Activated T-helper 2 cell treated with anti-CD3 and anti-CD28 coated beads, Interferon-gamma antibody, Interleukin-2, Interleukin-4, amounts not matched to agents 10 μg/mL and 5 μg/mL and 100 μg/mL, durations not matched to agents 14 hours and 24 hours and 36 hours (primary cell): ENCODE measurements around the gene SMARCA4. TPM values are rescaled to one million over a fixed set of nuclear protein-coding genes. Genes with fewer than 3 reads are reported as not detected.

Experiments used
- DNase-seq: peaks from one replicate; pipeline ENCODE4 v3.0.0; 2021; ENCODE audit warnings: low spot score
- H3K27ac Mint-ChIP-seq: one replicate; pipeline ENCODE4 v1.8.0; 2021; ENCODE audit warnings: mixed read lengths
- H3K27me3 Mint-ChIP-seq: one replicate; pipeline ENCODE4 v1.8.0; 2021; ENCODE audit warnings: low read depth, mixed read lengths
- H3K36me3 Mint-ChIP-seq: one replicate; pipeline ENCODE4 v1.8.0; 2021; ENCODE audit warnings: low read depth, mixed read lengths
- H3K4me1 Mint-ChIP-seq: one replicate; pipeline ENCODE4 v1.8.0; 2021; ENCODE audit warnings: low read depth, mixed read lengths
- H3K4me3 Mint-ChIP-seq: one replicate; pipeline ENCODE4 v1.8.0; 2021; ENCODE audit warnings: low read depth, mild to moderate bottlenecking, moderate library complexity, mixed read lengths
- H3K9me3 Mint-ChIP-seq: one replicate; pipeline ENCODE4 v1.8.0; 2021; ENCODE audit warnings: mixed read lengths
- intact Hi-C: fragments of 100-400 bp; cut with micrococcal nuclease; formaldehyde crosslinking; loops from one replicate; pipeline ENCODE4 v1.15.1; 2023
- total RNA-seq: library from RNA; stranded (reverse); gene quantifications from 2 replicates; pipeline ENCODE4 v1.2.3, GENCODE V29; 2022

SMARCA4 gene
- total RNA-seq, 1 donor from 2014 or later, result 149 TPM

DNA sequence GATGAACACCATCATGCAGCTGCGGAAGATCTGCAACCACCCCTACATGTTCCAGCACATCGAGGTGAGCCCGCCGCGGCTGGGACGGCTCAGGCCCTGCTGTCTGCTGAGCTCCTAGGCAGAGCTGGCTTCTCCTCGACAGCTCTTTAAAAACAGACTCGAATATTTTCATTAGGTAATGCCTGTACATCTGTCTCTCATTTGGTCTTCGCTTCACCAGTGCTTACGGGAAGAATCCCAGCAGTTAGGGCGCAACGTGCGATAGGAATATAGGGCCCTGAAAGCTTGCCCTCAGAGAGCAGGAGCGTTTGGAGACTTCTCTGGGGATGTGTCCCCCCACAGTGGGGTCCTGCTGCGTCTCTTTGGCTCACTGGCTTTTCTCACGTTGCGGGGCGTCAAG lies 64.6 kb downstream of the SMARCA4 start:
- Mint-ChIP-seq H3K27ac (no peak overlapping the region), H3K27me3 (no peaks in the 10 kb centered on the region), H3K4me1 (no peaks in the 10 kb centered on the region), H3K36me3 (peaks cover 57% of the 10 kb centered on the region), H3K4me3 (no peak overlapping the region), H3K9me3 (no peaks in the 10 kb centered on the region)
- no peak for DNase-seq
- intact Hi-C loops, result no loop called here

DNA sequence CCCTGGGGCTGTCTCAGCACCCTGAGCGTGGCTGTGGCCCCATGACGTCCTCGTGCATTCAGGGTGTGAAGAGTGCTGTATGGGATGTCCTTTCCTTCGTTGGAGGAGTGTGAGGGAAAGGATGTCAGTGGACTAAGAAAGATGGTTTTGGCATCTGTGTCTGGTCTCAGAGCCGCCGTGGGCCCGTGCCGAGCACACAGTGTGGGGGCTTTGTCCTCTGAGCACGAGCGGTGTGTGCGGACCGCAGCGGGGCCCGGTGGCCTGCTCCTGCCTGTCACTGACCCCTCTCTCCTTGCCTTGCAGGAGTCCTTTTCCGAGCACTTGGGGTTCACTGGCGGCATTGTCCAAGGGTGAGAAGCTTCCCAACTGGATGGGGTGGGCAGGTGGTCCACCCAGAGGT lies 65.2 kb downstream of the SMARCA4 start:
- DNase-seq, result no peak
- Mint-ChIP-seq H3K27me3 (no peaks in the 10 kb centered on the region), H3K4me1 (no peaks in the 10 kb centered on the region), H3K9me3 (no peaks in the 10 kb centered on the region), H3K36me3 (peaks cover 55% of the 10 kb centered on the region), H3K4me3 (no peak overlapping the region), H3K27ac (no peak overlapping the region)
- intact Hi-C loops, result no loop called here

GRCh38 chr19:11027381-11027780 lies 66.6 kb downstream of the SMARCA4 start:
- Mint-ChIP-seq H3K4me3 (no peak overlapping the region), H3K4me1 (no peaks in the 10 kb centered on the region), H3K9me3 (no peaks in the 10 kb centered on the region), H3K36me3 (peaks cover 53% of the 10 kb centered on the region), H3K27me3 (no peaks in the 10 kb centered on the region), H3K27ac (no peak overlapping the region)
- DNase-seq, result no peak
- intact Hi-C loops, result no loop called here

DNA sequence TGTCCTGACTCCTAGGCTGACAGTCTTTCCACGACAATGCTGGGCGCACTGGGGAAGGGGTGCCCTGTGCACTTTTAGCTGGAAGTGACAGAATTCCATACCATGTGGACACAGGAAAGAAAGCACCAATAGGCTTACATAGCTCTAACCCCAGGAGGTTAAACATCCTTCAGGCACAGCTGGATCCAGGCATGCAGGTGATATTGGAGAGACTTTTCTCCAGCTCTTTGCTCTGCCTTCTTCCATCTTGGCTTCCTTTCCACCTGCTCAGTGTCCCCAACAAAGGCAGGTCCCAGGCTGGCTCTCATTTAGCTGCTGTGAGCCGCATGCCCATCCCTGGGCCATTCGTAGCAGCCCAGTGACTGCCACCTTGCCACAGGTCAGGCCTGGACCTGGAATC lies 67.3 kb downstream of the SMARCA4 start:
- intact Hi-C loops, result no loop called here
- Mint-ChIP-seq H3K4me1 (no peaks in the 10 kb centered on the region), H3K36me3 (peaks cover 51% of the 10 kb centered on the region), H3K4me3 (no peak overlapping the region), H3K9me3 (no peaks in the 10 kb centered on the region), H3K27ac (no peak overlapping the region), H3K27me3 (no peaks in the 10 kb centered on the region)
- no peak for DNase-seq

DNA sequence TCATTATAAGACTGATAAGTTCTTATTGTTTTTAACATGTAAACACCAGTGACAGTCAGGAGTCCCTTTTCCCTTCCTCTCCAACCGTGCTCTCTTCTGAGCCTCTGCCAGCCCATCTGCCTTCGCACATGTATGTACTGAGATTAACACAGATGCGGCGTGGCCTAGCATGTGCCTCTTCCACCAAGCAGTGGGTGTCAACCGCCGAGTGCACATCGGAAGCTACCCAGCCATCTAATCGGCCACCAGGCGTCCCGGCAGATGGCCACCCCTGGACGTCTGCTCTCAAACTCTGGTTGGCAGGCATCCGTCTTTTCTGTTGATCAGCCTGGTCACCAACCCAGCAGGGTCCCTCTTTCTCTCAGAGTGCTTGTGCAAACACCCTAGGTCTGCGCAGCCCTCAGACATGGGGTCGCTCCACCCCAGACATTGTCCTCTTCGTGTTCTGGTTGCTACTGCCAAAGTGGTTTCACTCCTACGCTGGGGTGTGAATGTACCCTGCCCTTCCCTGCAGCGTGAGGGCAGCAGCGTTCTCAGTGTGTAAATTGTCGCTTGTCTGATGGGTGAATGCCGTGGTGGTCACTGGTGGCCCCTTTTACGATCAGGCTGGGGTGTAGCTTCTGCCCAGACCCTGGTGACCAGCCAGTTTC lies 70.7 kb downstream of the SMARCA4 start:
- Mint-ChIP-seq H3K4me3 (no peak overlapping the region), H3K27me3 (no peaks in the 10 kb centered on the region), H3K27ac (no peak overlapping the region), H3K4me1 (peaks cover 6% of the 10 kb centered on the region), H3K36me3 (peaks cover 59% of the 10 kb centered on the region), H3K9me3 (no peaks in the 10 kb centered on the region)
- intact Hi-C loops, result loop anchor here (10.0 kb wide), 1 partner anchor 103 kb away; no protein-coding TSS in a partner anchor
- no peak for DNase-seq

DNA sequence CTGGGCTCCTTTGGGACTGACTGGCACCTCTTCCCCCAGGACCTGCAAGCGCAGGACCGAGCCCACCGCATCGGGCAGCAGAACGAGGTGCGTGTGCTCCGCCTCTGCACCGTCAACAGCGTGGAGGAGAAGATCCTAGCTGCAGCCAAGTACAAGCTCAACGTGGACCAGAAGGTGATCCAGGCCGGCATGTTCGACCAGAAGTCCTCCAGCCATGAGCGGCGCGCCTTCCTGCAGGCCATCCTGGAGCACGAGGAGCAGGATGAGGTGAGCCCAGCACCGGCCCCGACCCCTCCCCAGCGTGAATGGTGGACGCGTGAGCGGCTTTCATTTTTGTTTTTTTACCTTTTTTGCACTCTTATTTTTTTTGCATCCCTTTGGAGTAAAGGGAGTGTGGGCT lies 72.4 kb downstream of the SMARCA4 start:
- intact Hi-C loops, result loop anchor here (10.0 kb wide), 1 partner anchor 102 kb away; no protein-coding TSS in a partner anchor
- no peak overlapping the region for H3K4me3 Mint-ChIP-seq
- no peaks in the 10 kb centered on the region for H3K27me3 Mint-ChIP-seq
- peaks cover 62% of the 10 kb centered on the region for H3K36me3 Mint-ChIP-seq
- no peak overlapping the region for H3K27ac Mint-ChIP-seq
- H3K4me1 Mint-ChIP-seq, result peaks cover 6% of the 10 kb centered on the region
- H3K9me3 Mint-ChIP-seq, result no peaks in the 10 kb centered on the region
- no peak for DNase-seq

DNA sequence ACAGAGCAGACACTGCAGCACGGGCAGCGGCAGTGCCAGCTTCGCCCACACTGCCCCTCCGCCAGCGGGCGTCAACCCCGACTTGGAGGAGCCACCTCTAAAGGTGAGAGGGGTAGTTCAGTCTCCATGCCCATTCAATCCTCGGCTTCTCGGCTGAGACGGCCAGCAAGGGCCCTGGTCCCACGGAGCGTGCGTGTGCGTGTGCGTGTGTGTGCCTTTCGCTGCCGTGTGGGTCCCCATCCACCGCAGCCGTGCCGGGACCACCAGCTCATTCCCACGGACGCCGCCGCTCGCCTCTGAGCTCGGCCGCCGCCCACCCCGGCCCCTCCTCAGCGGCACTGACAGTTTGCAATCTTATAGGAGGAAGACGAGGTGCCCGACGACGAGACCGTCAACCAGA lies 72.9 kb downstream of the SMARCA4 start:
- peaks cover 65% of the 10 kb centered on the region for H3K36me3 Mint-ChIP-seq
- H3K27me3 Mint-ChIP-seq, result no peaks in the 10 kb centered on the region
- intact Hi-C loops, result loop anchor here (10.0 kb wide), 1 partner anchor 101 kb away; no protein-coding TSS in a partner anchor
- no peak overlapping the region for H3K27ac Mint-ChIP-seq
- peaks cover 6% of the 10 kb centered on the region for H3K4me1 Mint-ChIP-seq
- H3K4me3 Mint-ChIP-seq, result no peak overlapping the region
- no peak for DNase-seq
- H3K9me3 Mint-ChIP-seq, result no peaks in the 10 kb centered on the region

DNA sequence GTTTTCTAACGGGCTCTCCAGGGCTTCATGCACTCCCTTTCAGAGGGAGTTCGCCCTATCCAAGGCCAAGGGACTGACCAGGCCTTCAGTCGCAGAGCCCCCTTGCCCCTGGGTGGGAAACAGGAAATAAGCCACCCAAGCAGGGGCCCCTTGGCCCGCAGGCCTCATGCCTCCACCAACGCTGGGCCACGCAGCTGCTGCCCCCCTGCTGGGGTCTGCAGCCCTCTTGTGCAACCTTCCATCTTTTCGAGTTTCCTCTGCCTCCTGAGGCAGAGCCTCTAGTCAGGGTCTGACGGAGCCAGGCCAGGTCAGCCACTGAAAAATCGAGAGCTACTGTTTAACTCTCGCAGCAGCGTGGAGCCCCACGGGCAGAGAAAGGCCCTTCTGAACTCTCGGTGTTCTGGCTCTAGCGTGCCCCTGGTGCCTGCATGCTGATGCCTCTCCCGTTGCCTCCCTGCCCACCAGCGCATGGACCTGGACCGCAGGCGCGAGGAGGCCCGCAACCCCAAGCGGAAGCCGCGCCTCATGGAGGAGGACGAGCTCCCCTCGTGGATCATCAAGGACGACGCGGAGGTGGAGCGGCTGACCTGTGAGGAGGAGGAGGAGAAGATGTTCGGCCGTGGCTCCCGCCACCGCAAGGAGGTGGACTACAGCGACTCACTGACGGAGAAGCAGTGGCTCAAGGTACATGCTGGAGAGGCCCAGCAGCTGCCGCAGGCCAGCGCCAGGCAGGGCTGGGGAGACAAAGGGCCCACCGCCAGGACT lies 73.8 kb downstream of the SMARCA4 start:
- Mint-ChIP-seq H3K36me3 (peaks cover 68% of the 10 kb centered on the region), H3K4me1 (peaks cover 6% of the 10 kb centered on the region), H3K9me3 (no peaks in the 10 kb centered on the region), H3K27me3 (no peaks in the 10 kb centered on the region), H3K4me3 (no peak overlapping the region), H3K27ac (no peak overlapping the region)
- DNase-seq, result no peak
- intact Hi-C loops, result loop anchor here (5.0 to 10.0 kb wide), 3 partner anchors 63 to 168 kb away; no protein-coding TSS in a partner anchor

DNA sequence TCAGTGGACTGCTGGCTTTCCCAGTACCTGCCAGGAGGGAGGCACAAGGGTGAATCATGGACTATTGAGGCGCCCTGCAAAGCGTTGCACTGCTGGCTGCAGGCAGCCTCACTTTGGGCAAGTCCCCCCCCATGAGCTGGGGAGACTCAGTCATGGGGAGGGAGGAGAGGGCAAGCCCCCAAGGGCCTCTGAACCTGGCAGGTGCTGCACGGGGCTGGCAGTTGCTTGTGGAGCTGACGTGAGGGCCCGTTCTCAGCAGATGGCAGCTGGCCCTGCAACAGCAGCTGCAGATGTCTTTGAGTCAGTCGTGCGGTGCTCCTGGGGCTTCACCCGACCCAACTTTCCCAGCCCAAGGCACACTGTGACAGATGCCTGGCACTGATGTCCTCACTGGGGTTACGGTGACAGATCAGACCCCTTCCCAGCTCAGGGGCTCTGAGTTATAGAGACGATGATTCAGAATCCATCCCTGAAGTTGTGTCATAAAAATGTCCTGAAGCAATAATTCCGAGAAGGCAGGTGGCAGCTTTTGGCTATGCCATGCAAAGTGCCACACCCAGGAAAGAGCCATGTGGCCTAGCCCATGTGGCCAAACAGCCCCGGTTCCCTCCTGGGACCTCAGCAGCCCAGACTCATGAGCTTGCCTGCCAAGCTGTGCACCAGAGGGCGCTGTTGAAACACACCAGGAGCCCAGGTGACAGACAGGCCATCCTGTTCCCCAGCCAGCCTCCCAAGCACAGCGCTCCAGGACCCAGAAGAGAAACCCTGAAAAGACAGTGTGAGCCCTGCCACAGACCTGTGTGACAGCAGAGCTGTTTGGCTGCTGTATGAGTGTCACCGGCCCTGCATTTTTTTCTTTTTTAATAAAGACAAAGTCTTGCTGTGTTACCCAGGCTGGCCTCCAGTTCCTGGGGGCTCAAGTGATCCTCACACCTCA lies 74.9 kb downstream of the SMARCA4 start:
- no peaks in the 10 kb centered on the region for H3K9me3 Mint-ChIP-seq
- H3K4me1 Mint-ChIP-seq, result peaks cover 6% of the 10 kb centered on the region
- peak overlapping the region; percentile 40 for H3K27ac Mint-ChIP-seq
- peak; percentile 74 for DNase-seq
- no peak overlapping the region for H3K4me3 Mint-ChIP-seq
- H3K36me3 Mint-ChIP-seq, result peaks cover 61% of the 10 kb centered on the region
- H3K27me3 Mint-ChIP-seq, result no peaks in the 10 kb centered on the region
- intact Hi-C loops, result loop anchor here (5.0 to 10.0 kb wide), 3 partner anchors 62 to 167 kb away; no protein-coding TSS in a partner anchor

DNA sequence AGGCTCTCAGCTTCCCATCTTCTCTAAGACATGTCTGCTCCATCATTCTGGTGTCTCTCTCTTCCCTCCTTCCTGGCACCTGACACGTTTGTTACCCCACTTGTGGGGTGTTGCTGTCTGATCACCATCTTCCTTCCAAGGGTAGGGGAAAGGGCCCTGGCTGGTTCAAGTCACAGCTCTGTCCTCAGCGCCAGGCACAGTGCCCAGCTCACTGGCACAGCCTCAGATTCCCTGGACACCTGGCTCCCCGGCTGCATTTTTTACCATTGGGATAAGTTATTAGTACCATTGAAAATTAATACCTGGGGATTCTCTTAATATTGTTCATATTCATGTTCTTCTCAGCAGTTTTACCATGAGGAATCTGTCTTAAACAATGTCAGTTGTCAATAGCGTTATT lies 77.7 kb downstream of the SMARCA4 start:
- Mint-ChIP-seq H3K4me3 (no peak overlapping the region), H3K36me3 (peaks cover 69% of the 10 kb centered on the region), H3K27me3 (no peaks in the 10 kb centered on the region), H3K27ac (no peak overlapping the region), H3K4me1 (peaks cover 6% of the 10 kb centered on the region), H3K9me3 (no peaks in the 10 kb centered on the region)
- no peak for DNase-seq
- intact Hi-C loops, result loop anchor here (5.0 to 10.0 kb wide), 3 partner anchors 59 to 164 kb away; no protein-coding TSS in a partner anchor

GRCh38 chr19:11041194-11041593 lies 80.4 kb downstream of the SMARCA4 start:
- DNase-seq, result no peak
- no peaks in the 10 kb centered on the region for H3K4me1 Mint-ChIP-seq
- H3K36me3 Mint-ChIP-seq, result peaks cover 63% of the 10 kb centered on the region
- intact Hi-C loops, result no loop called here
- H3K9me3 Mint-ChIP-seq, result no peaks in the 10 kb centered on the region
- H3K27ac Mint-ChIP-seq, result no peak overlapping the region
- H3K27me3 Mint-ChIP-seq, result no peaks in the 10 kb centered on the region
- H3K4me3 Mint-ChIP-seq, result no peak overlapping the region

- Mint-ChIP-seq H3K4me1 (no peaks in the 10 kb centered on the region), H3K4me3 (no peak overlapping the region), H3K27me3 (no peaks in the 10 kb centered on the region), H3K36me3 (peaks cover 57% of the 10 kb centered on the region), H3K27ac (no peak overlapping the region), H3K9me3 (no peaks in the 10 kb centered on the region)
- no peak for DNase-seq
- intact Hi-C loops, result no loop called here
Observed at GRCh38 chr19:11041966-11042627, 81.3 kb downstream of the SMARCA4 start.
